ENCODE data around the gene TGIF1.
"Not testable (repeated sequence)": the region's sequence is repeated elsewhere in the genome, so short reads cannot be mapped to it uniquely, and the experiment has no call there.

The TGIF1 gene

DNA sequence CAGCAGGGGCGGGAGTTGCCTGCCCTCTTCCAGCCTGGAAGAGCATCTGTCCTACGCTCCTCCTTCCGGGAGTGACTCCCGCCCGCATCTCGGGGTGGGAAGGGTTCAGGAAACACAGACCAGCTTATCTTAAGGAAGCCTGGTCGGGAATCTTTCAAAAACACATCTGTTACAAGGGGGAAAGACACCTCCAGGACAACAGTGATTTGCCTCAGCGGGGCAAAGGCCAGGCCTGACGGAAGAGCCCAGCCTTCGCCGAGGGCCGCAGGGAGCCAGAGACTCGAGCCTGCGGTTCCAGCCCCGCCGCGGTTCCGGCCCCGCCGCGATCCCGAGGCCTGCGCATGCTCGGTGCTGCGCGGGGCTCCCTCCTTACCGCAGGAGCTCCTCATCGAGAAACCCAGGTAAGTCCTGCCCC, 38.1 kb upstream of the TGIF1 start:
- H3K27me3 ChIP-seq (ENCODE audit: insufficient read depth, low read length) = no peaks in the 10 kb centered on the region
- no peaks in the 10 kb centered on the region for H3K36me3 ChIP-seq (ENCODE audit: insufficient read depth, low read length)
- H3K4me2 ChIP-seq (ENCODE audit: low read length) = no peak overlapping the region
- no peaks in the 10 kb centered on the region for H4K20me1 ChIP-seq (ENCODE audit: insufficient read depth, low read length)
- no peak overlapping the region for H2AFZ ChIP-seq (ENCODE audit: low read length)
- TF ChIP-seq, protein P1, sequence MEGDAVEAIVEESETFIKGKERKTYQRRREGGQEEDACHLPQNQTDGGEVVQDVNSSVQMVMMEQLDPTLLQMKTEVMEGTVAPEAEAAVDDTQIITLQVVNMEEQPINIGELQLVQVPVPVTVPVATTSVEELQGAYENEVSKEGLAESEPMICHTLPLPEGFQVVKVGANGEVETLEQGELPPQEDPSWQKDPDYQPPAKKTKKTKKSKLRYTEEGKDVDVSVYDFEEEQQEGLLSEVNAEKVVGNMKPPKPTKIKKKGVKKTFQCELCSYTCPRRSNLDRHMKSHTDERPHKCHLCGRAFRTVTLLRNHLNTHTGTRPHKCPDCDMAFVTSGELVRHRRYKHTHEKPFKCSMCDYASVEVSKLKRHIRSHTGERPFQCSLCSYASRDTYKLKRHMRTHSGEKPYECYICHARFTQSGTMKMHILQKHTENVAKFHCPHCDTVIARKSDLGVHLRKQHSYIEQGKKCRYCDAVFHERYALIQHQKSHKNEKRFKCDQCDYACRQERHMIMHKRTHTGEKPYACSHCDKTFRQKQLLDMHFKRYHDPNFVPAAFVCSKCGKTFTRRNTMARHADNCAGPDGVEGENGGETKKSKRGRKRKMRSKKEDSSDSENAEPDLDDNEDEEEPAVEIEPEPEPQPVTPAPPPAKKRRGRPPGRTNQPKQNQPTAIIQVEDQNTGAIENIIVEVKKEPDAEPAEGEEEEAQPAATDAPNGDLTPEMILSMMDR (IDR thresholded peaks at IDR 0.05; ENCODE audit: low read length) = no peak
- no peak for TF ChIP-seq EZH2 (IDR thresholded peaks at IDR 0.05; ENCODE audit: borderline replicate concordance, low read length)
- H3K9ac ChIP-seq (ENCODE audit: low read length) = no peak overlapping the region
- H3K9me3 ChIP-seq (ENCODE audit: low read length) = no peaks in the 10 kb centered on the region
- no peaks in the 10 kb centered on the region for H3F3A ChIP-seq (ENCODE audit: insufficient read depth, low read length)
- no peaks in the 10 kb centered on the region for H3K79me2 ChIP-seq (ENCODE audit: insufficient read depth, low read length)
- no peak overlapping the region for H3K27ac ChIP-seq (ENCODE audit: low read depth, low read length, poor library complexity, severe bottlenecking)
- no peak overlapping the region for H3K4me3 ChIP-seq (ENCODE audit: low read depth, low read length, poor library complexity, severe bottlenecking)
- H3K9me2 ChIP-seq (ENCODE audit: low read depth, low read length) = no peaks in the 10 kb centered on the region
- no peaks in the 10 kb centered on the region for H3K4me1 ChIP-seq (ENCODE audit: insufficient read depth, low read length, severe bottlenecking)

DNA sequence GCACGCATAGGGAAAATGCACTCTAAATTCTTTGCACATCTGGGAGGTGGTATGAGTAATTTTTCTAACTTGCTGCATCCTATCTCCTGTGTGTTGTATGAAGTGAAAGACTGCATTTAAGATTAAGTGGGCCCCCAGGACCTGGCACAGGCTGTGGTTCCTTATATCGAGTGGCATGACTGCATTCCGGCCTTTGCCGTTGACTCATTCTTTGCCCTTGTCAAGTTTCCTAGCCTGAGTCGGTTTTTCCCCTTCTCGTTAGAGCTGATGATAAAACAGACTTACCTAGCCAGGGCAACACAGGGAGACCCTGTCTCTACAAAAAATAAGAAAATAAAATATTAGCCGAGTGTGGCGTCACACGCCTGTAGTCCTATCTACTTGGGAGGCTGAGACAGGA, 37.4 kb upstream of the TGIF1 start:
- H3K9me2 ChIP-seq (ENCODE audit: low read depth, low read length); H3K9ac ChIP-seq (ENCODE audit: low read length); H3K27ac ChIP-seq (ENCODE audit: low read depth, low read length, poor library complexity, severe bottlenecking); H3F3A ChIP-seq (ENCODE audit: insufficient read depth, low read length); H3K4me2 ChIP-seq (ENCODE audit: low read length); H4K20me1 ChIP-seq (ENCODE audit: insufficient read depth, low read length); H3K4me1 ChIP-seq (ENCODE audit: insufficient read depth, low read length, severe bottlenecking); H3K79me2 ChIP-seq (ENCODE audit: insufficient read depth, low read length); H3K4me3 ChIP-seq (ENCODE audit: low read depth, low read length, poor library complexity, severe bottlenecking); H2AFZ ChIP-seq (ENCODE audit: low read length); H3K36me3 ChIP-seq (ENCODE audit: insufficient read depth, low read length); H3K27me3 ChIP-seq (ENCODE audit: insufficient read depth, low read length); H3K9me3 ChIP-seq (ENCODE audit: low read length): not testable (repeated sequence)

DNA sequence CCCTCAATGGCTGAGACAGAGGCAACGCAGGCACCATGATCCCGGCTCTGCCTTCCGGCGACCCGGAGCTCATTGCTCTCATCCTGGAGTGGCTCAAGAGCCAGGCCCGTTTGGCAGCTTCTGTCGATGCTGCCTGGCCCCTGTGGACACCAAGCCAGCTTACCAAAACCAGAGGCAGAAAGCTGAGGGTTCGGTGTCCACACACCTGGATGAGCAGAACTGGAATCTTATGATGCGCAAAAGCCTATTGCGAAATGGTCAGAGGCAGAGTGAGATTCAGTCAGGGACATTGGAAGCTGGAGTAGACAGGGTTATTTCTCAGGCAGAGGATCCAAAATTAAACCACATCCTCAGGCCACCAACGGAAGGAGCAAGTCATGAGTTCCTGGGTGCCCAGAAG, 34.9 kb upstream of the TGIF1 start:
- no peaks in the 10 kb centered on the region for H3K9me2 ChIP-seq (ENCODE audit: low read depth, low read length)
- H3K27ac ChIP-seq (ENCODE audit: low read depth, low read length, poor library complexity, severe bottlenecking) = no peak overlapping the region
- no peaks in the 10 kb centered on the region for H3K36me3 ChIP-seq (ENCODE audit: insufficient read depth, low read length)
- H3K4me1 ChIP-seq (ENCODE audit: insufficient read depth, low read length, severe bottlenecking) = no peaks in the 10 kb centered on the region
- no peak overlapping the region for H3K4me3 ChIP-seq (ENCODE audit: low read depth, low read length, poor library complexity, severe bottlenecking)
- H2AFZ ChIP-seq (ENCODE audit: low read length) = no peak overlapping the region
- H3K4me2 ChIP-seq (ENCODE audit: low read length) = no peak overlapping the region
- H3F3A ChIP-seq (ENCODE audit: insufficient read depth, low read length) = no peaks in the 10 kb centered on the region
- no peaks in the 10 kb centered on the region for H3K79me2 ChIP-seq (ENCODE audit: insufficient read depth, low read length)
- no peak overlapping the region for H3K9ac ChIP-seq (ENCODE audit: low read length)
- no peaks in the 10 kb centered on the region for H3K27me3 ChIP-seq (ENCODE audit: insufficient read depth, low read length)
- no peaks in the 10 kb centered on the region for H3K9me3 ChIP-seq (ENCODE audit: low read length)
- no peaks in the 10 kb centered on the region for H4K20me1 ChIP-seq (ENCODE audit: insufficient read depth, low read length)
- TF ChIP-seq, protein P1 (IDR thresholded peaks at IDR 0.05; ENCODE audit: low read length) = no peak
- TF ChIP-seq EZH2 (IDR thresholded peaks at IDR 0.05; ENCODE audit: borderline replicate concordance, low read length) = no peak

DNA sequence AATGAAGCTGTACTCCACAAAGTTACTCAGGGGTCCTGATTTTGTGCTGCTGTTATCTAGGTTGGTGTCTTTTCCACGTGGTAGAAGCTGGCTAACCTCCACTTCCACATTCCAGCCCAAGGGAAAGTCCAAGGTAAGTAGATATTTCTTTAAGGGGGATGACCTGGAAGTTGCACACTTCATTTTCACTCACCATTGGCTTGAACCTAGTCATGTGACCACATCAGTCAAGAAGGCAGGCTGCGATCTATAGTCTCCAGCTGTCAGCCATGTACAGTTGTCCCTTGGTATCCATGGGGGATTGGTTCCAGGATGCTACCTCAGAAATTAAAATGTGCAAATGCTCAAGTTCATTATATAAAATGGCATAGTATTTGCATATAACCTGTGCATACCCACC, 31.9 kb upstream of the TGIF1 start:
- Histone ChIP-seq H3K9me2 (ENCODE audit: low read depth, low read length) (no peaks in the 10 kb centered on the region), H3K27me3 (ENCODE audit: insufficient read depth, low read length) (no peaks in the 10 kb centered on the region), H2AFZ (ENCODE audit: low read length) (no peak overlapping the region), H3K4me3 (ENCODE audit: low read depth, low read length, poor library complexity, severe bottlenecking) (no peak overlapping the region), H3K4me1 (ENCODE audit: insufficient read depth, low read length, severe bottlenecking) (no peaks in the 10 kb centered on the region), H3K4me2 (ENCODE audit: low read length) (no peak overlapping the region), H3F3A (ENCODE audit: insufficient read depth, low read length) (no peaks in the 10 kb centered on the region), H3K9me3 (ENCODE audit: low read length) (0 out of 2 replicates have a peak, but pooled peaks cover 3% of the 10 kb centered on the region), H3K9ac (ENCODE audit: low read length) (no peak overlapping the region), H3K27ac (ENCODE audit: low read depth, low read length, poor library complexity, severe bottlenecking) (no peak overlapping the region), H3K36me3 (ENCODE audit: insufficient read depth, low read length) (no peaks in the 10 kb centered on the region), H4K20me1 (ENCODE audit: insufficient read depth, low read length) (no peaks in the 10 kb centered on the region), H3K79me2 (ENCODE audit: insufficient read depth, low read length) (no peaks in the 10 kb centered on the region)
- TF ChIP-seq, protein P1 (IDR thresholded peaks at IDR 0.05; ENCODE audit: low read length) = no peak
- no peak for TF ChIP-seq EZH2 (IDR thresholded peaks at IDR 0.05; ENCODE audit: borderline replicate concordance, low read length)

All from OCI-LY1 (cell line).